ENCODE measurements around the gene GALNT18.

- TF ChIP-seq CTCF (IDR thresholded peaks at IDR 0.05), result no peak
- TF ChIP-seq POLR2A (IDR thresholded peaks at IDR 0.05), result no peak
- TF ChIP-seq EP300 (IDR thresholded peaks at IDR 0.05), result no peak
Observed at GRCh38 chr11:11420899-11421285, 200.9 kb downstream of the GALNT18 start.

All from ovary (tissue), 3 donors.